ENCODE measurements around the gene G3BP1.
"Not testable (repeated sequence)": the region's sequence is repeated elsewhere in the genome, so short reads cannot be mapped to it uniquely, and the experiment has no call there.

G3BP1 gene

GRCh38 chr5:151820903-151821302 lies 49.1 kb downstream of the G3BP1 start:
- no peak for DNase-seq
- in situ Hi-C loops (cut with HindIII; ENCODE audit: low pct_ligation_motif_present, low pct_unique_long_range_greater_than_20kb, low sequenced_read_pairs) = loop anchor here (25.0 kb wide), 1 partner anchor 316 kb away; no protein-coding TSS in a partner anchor

- no peak for DNase-seq
- in situ Hi-C loops (cut with HindIII; ENCODE audit: low pct_ligation_motif_present, low pct_unique_long_range_greater_than_20kb, low sequenced_read_pairs) = loop anchor here (25.0 kb wide), 1 partner anchor 315 kb away; no protein-coding TSS in a partner anchor
These were observed 50.4 kb downstream of the G3BP1 start for GRCh38 chr5:151822141-151822540.

GRCh38 chr5:151825445-151825844 lies 53.7 kb downstream of the G3BP1 start:
- peak; percentile 54 for DNase-seq
- in situ Hi-C loops (cut with HindIII; ENCODE audit: low pct_ligation_motif_present, low pct_unique_long_range_greater_than_20kb, low sequenced_read_pairs) = no loop called here

GRCh38 chr5:151829370-151829769 lies 57.6 kb downstream of the G3BP1 start:
- in situ Hi-C loops (cut with HindIII; ENCODE audit: low pct_ligation_motif_present, low pct_unique_long_range_greater_than_20kb, low sequenced_read_pairs) = no loop called here
- DNase-seq = no peak

GRCh38 chr5:151832843-151833242 lies 61.1 kb downstream of the G3BP1 start:
- in situ Hi-C loops (cut with HindIII; ENCODE audit: low pct_ligation_motif_present, low pct_unique_long_range_greater_than_20kb, low sequenced_read_pairs); DNase-seq: not testable (repeated sequence)

- DNase-seq = no peak
- in situ Hi-C loops (cut with HindIII; ENCODE audit: low pct_ligation_motif_present, low pct_unique_long_range_greater_than_20kb, low sequenced_read_pairs) = no loop called here
These were observed 75.0 kb downstream of the G3BP1 start for GRCh38 chr5:151846765-151847164.

- in situ Hi-C loops (cut with HindIII; ENCODE audit: low pct_ligation_motif_present, low pct_unique_long_range_greater_than_20kb, low sequenced_read_pairs) = no loop called here
- DNase-seq = no peak
These were observed 76.1 kb downstream of the G3BP1 start for GRCh38 chr5:151847871-151848270.

- no peak for DNase-seq
- in situ Hi-C loops (cut with HindIII; ENCODE audit: low pct_ligation_motif_present, low pct_unique_long_range_greater_than_20kb, low sequenced_read_pairs) = no loop called here
These were observed 83.9 kb downstream of the G3BP1 start for GRCh38 chr5:151855701-151856100.

- in situ Hi-C loops (cut with HindIII; ENCODE audit: low pct_ligation_motif_present, low pct_unique_long_range_greater_than_20kb, low sequenced_read_pairs) = no loop called here
These were observed 85.1 kb downstream of the G3BP1 start for GRCh38 chr5:151856861-151857260.

GRCh38 chr5:151860867-151861266 lies 89.1 kb downstream of the G3BP1 start:
- in situ Hi-C loops (cut with HindIII; ENCODE audit: low pct_ligation_motif_present, low pct_unique_long_range_greater_than_20kb, low sequenced_read_pairs); DNase-seq: not testable (repeated sequence)

More at GRCh38 chr5:151856861-151857260, 85.1 kb downstream of the G3BP1 start:
- no peak for DNase-seq

Measured in ACHN (cell line).